Measurements from ENCODE around the gene FDCSP.
"Not testable (repeated sequence)": the region's sequence is repeated elsewhere in the genome, so short reads cannot be mapped to it uniquely, and the experiment has no call there.

The FDCSP gene

GRCh38 chr4:70225824-70226223, at the start of gene FDCSP:
TSS of gene FDCSP (plus strand) at chr4:70226124. CDS start at chr4:70231195, 5,071 bp downstream.
- no peak for DNase-seq (ENCODE audit: low read depth)

- DNase-seq (ENCODE audit: low read depth) = no peak
Measured at GRCh38 chr4:70177090-70177489, 48.8 kb upstream of the FDCSP start.

GRCh38 chr4:70178075-70178660, 47.8 kb upstream of the FDCSP start:
- no peak for DNase-seq (ENCODE audit: low read depth)

GRCh38 chr4:70179811-70180210, 46.1 kb upstream of the FDCSP start:
- DNase-seq (ENCODE audit: low read depth) = no peak

- DNase-seq (ENCODE audit: low read depth) = no peak
Measured at GRCh38 chr4:70181864-70182263, 44.1 kb upstream of the FDCSP start.

- DNase-seq (ENCODE audit: low read depth) = no peak
Measured at GRCh38 chr4:70182517-70183167, 43.3 kb upstream of the FDCSP start.

GRCh38 chr4:70183168-70183939, 42.6 kb upstream of the FDCSP start:
- no peak for DNase-seq (ENCODE audit: low read depth)

- no peak for DNase-seq (ENCODE audit: low read depth)
Measured at GRCh38 chr4:70183940-70184246, 42.0 kb upstream of the FDCSP start.

- DNase-seq (ENCODE audit: low read depth) = no peak
Measured at GRCh38 chr4:70187216-70187615, 38.7 kb upstream of the FDCSP start.

GRCh38 chr4:70190579-70190978, 35.3 kb upstream of the FDCSP start:
- DNase-seq (ENCODE audit: low read depth) = no peak

- no peak for DNase-seq (ENCODE audit: low read depth)
Measured at GRCh38 chr4:70191647-70192046, 34.3 kb upstream of the FDCSP start.

GRCh38 chr4:70192895-70193294, 33.0 kb upstream of the FDCSP start:
- DNase-seq (ENCODE audit: low read depth) = no peak

GRCh38 chr4:70195425-70195824, 30.5 kb upstream of the FDCSP start, which contains the start of gene ODAM:
TSS of gene ODAM (plus strand) at chr4:70195725. CDS start at chr4:70196544, 819 bp downstream.
- DNase-seq (ENCODE audit: low read depth) = no peak

- DNase-seq (ENCODE audit: low read depth) = no peak
Measured at GRCh38 chr4:70196857-70197256, 29.1 kb upstream of the FDCSP start.

- no peak for DNase-seq (ENCODE audit: low read depth)
Measured at GRCh38 chr4:70197842-70198241, 28.1 kb upstream of the FDCSP start.

GRCh38 chr4:70203601-70204000, 22.3 kb upstream of the FDCSP start:
- no peak for DNase-seq (ENCODE audit: low read depth)

GRCh38 chr4:70212752-70213151, 13.2 kb upstream of the FDCSP start:
- not testable (repeated sequence) for DNase-seq (ENCODE audit: low read depth)

GRCh38 chr4:70216109-70216508, 9.8 kb upstream of the FDCSP start:
- DNase-seq (ENCODE audit: low read depth) = not testable (repeated sequence)

GRCh38 chr4:70216550-70216949, 9.4 kb upstream of the FDCSP start:
- not testable (repeated sequence) for DNase-seq (ENCODE audit: low read depth)

GRCh38 chr4:70221389-70221788, 4.5 kb upstream of the FDCSP start:
- DNase-seq (ENCODE audit: low read depth) = not testable (repeated sequence)

GRCh38 chr4:70221818-70222217, 4.1 kb upstream of the FDCSP start:
- DNase-seq (ENCODE audit: low read depth) = not testable (repeated sequence)

GRCh38 chr4:70236125-70236524, 10.2 kb downstream of the FDCSP start:
- DNase-seq (ENCODE audit: low read depth) = no peak
